K562 (cell line): ENCODE results near the gene ELF1. TPM values are rescaled to one million over a fixed set of nuclear protein-coding genes. Genes with fewer than 3 reads are reported as not detected.

Experiments
- CTBP1 ChIP-seq: fragments of 450-650 bp; IDR thresholded peaks from 2 replicates; pipeline ENCODE4 v1.6.1; 2016; ENCODE audit warnings: borderline replicate concordance
- DDX20 ChIP-seq: fragments of 450-650 bp; IDR thresholded peaks from 2 replicates; pipeline ENCODE4 v1.6.1; 2016; ENCODE audit warnings: missing genetic modification characterization, low read depth, mild to moderate bottlenecking, missing compliant biosample characterization, moderate library complexity
- FOXK2 ChIP-seq, 2 experiments: fragments of 450-650 bp; IDR thresholded peaks in 1 of 2; conservative IDR thresholded peaks in 1 of 2; 2 replicates each; pipeline ENCODE4 v1.6.1; 2016; ENCODE audit warnings: low read depth in 2 of 2, mild to moderate bottlenecking in 1 of 2
- KLF1 ChIP-seq: fragments of 450-650 bp; IDR thresholded peaks from 2 replicates; pipeline ENCODE4 v1.6.1; 2016; ENCODE audit warnings: missing genetic modification characterization, missing compliant biosample characterization
- MCM7 ChIP-seq, 2 experiments: fragments of 450-650 bp; IDR thresholded peaks; 2 replicates each; pipeline ENCODE4 v1.6.1; 2016 to 2018
- MYNN ChIP-seq, 2 experiments: sonication (generic); formaldehyde crosslinking in 1 of 2; IDR thresholded peaks; 2 replicates each; pipeline versions ENCODE4 v1.5.0 to v1.6.1; 2016 to 2020; ENCODE audit warnings: antibody characterized with exemption in 1 of 2, missing genetic modification reagents in 1 of 2
- NCOA1 ChIP-seq: fragments of 450-650 bp; IDR thresholded peaks from 2 replicates; pipeline ENCODE4 v1.6.1; 2016; ENCODE audit warnings: low read depth
- NCOA6 ChIP-seq: fragments of 450-650 bp; IDR thresholded peaks from 2 replicates; pipeline ENCODE4 v1.6.1; 2017; ENCODE audit warnings: mild to moderate bottlenecking
- NEUROD1 ChIP-seq: fragments of 150-350 bp; IDR thresholded peaks from 2 replicates; pipeline ENCODE4 v1.6.1; 2014; ENCODE audit warnings: borderline replicate concordance, low read length, low read depth; ENCODE audit not compliant: partially characterized antibody
- NR3C1 ChIP-seq: sonication (generic); formaldehyde crosslinking; IDR thresholded peaks from 2 replicates; pipeline ENCODE4 v1.8.1; 2022; ENCODE audit warnings: missing genetic modification reagents
- PCBP2 ChIP-seq: fragments of 200-400 bp; formaldehyde crosslinking; IDR thresholded peaks from 2 replicates; pipeline ENCODE4 v1.6.1; 2018; ENCODE audit warnings: low read length, low read depth, mild to moderate bottlenecking, moderate library complexity; ENCODE audit not compliant: poor library complexity, severe bottlenecking
- RBM34 ChIP-seq: fragments of 200-400 bp; formaldehyde crosslinking; IDR thresholded peaks from 2 replicates; pipeline ENCODE4 v1.6.1; 2018; ENCODE audit warnings: low read length, borderline replicate concordance; ENCODE audit not compliant: insufficient read depth
- SIN3A ChIP-seq, 2 experiments: fragments of 150-350 bp in 1 of 2; IDR thresholded peaks; 2 replicates each; pipeline ENCODE4 v1.6.1; 2011 to 2016; ENCODE audit warnings: borderline replicate concordance in 2 of 2, low read depth in 2 of 2, low read length in 2 of 2, mild to moderate bottlenecking in 2 of 2, moderate library complexity in 2 of 2; ENCODE audit not compliant: control insufficient read depth in 1 of 2
- SIN3B ChIP-seq: fragments of 450-650 bp; IDR thresholded peaks from 2 replicates; pipeline ENCODE4 v1.6.1; 2017; ENCODE audit warnings: low read depth, mild to moderate bottlenecking, moderate library complexity
- SMARCE1 ChIP-seq: fragments of 450-650 bp; IDR thresholded peaks from 2 replicates; pipeline ENCODE4 v1.7.1; 2016; ENCODE audit warnings: mild to moderate bottlenecking
- ZKSCAN1 ChIP-seq: fragments of 150-350 bp; IDR thresholded peaks from 2 replicates; pipeline ENCODE4 v1.6.1; 2016; ENCODE audit warnings: low read depth, low read length
- ZNF24 ChIP-seq: fragments of 450-650 bp; IDR thresholded peaks from 2 replicates; pipeline ENCODE4 v1.6.1; 2016
- ZNF253 ChIP-seq: fragments of 250-450 bp; sonication (Bioruptor Pico); conservative IDR thresholded peaks from 2 replicates; pipeline ENCODE4 v1.6.1; 2021; ENCODE audit warnings: mild to moderate bottlenecking
- ZNF347 ChIP-seq: fragments of 450-650 bp; formaldehyde crosslinking; IDR thresholded peaks from 2 replicates; pipeline ENCODE4 v1.4.0; 2020; ENCODE audit warnings: low read depth, mild to moderate bottlenecking, moderate library complexity
- ZNF408 ChIP-seq: fragments of 250-450 bp; sonication (Bioruptor Pico); IDR thresholded peaks from 2 replicates; pipeline ENCODE4 v1.4.0; 2020; ENCODE audit warnings: low read depth, mild to moderate bottlenecking, moderate library complexity
- ZNF76 ChIP-seq: fragments of 250-450 bp; sonication (Bioruptor Pico); IDR thresholded peaks from 2 replicates; pipeline ENCODE4 v1.4.0; 2020; ENCODE audit warnings: mild to moderate bottlenecking, moderate library complexity, borderline replicate concordance
- ZNF785 ChIP-seq: fragments of 250-450 bp; sonication (Bioruptor Pico); IDR thresholded peaks from 2 replicates; pipeline ENCODE4 v1.4.0; 2020; ENCODE audit warnings: mild to moderate bottlenecking
- ZNF79 ChIP-seq: fragments of 250-450 bp; sonication (Bioruptor Pico); IDR thresholded peaks from 2 replicates; pipeline ENCODE4 v1.4.0; 2020; ENCODE audit warnings: low read depth, mild to moderate bottlenecking, moderate library complexity
- polyA plus RNA-seq, 8 experiments: library from polyadenylated mRNA; depleted of rRNA in 4 of 8; stranded (reverse) in 5 of 8; unstranded in 3 of 8; fragments of >200 nt; fragmentation: Nextera tagmentation in 2 of 8; fragmentation: Illumina TruSeq in 1 of 8; extraction: Ambion mirVana in 2 of 8; extraction: Trizol in 1 of 8; gene quantifications; 2 replicates each; pipeline versions ENCODE4 v1.2.1 to v1.2.3, GENCODE V29; 2011 to 2014; ENCODE audit warnings: inconsistent platforms in 1 of 8, missing spikeins in 1 of 8
- total RNA-seq, 7 experiments: library from RNA; depleted of rRNA in 6 of 7; stranded (reverse); fragments of >200 nt in 6 of 7; fragmentation: Illumina TruSeq in 2 of 7; extraction: Trizol in 2 of 7; gene quantifications; 2 replicates each; pipeline versions ENCODE4 v1.2.1 to v1.2.3, GENCODE V29; 2011 to 2021; ENCODE audit warnings: low replicate concordance in 1 of 7
- TF ChIP-seq, protein P1 (sequence below): sonication (generic); formaldehyde crosslinking; IDR thresholded peaks from 2 replicates; pipeline ENCODE4 v1.8.1; 2023; ENCODE audit warnings: mild to moderate bottlenecking, missing genetic modification reagents
- TF ChIP-seq, protein P2 (sequence below): fragments of 250-450 bp; sonication (Bioruptor Pico); IDR thresholded peaks from 2 replicates; pipeline ENCODE4 v1.5.0; 2021
- TF ChIP-seq, protein P3 (sequence below): fragments of 450-650 bp; IDR thresholded peaks from 2 replicates; pipeline ENCODE4 v1.6.1; 2018; ENCODE audit not compliant: partially characterized antibody

The ELF1 gene
- total and polyA plus RNA-seq, 9 of the 15 experiments (the other 6 are each of a cell fraction or from before 2014, with no cell fraction given), result 24.7 to 54.4 (median 33.4) TPM

DNA sequence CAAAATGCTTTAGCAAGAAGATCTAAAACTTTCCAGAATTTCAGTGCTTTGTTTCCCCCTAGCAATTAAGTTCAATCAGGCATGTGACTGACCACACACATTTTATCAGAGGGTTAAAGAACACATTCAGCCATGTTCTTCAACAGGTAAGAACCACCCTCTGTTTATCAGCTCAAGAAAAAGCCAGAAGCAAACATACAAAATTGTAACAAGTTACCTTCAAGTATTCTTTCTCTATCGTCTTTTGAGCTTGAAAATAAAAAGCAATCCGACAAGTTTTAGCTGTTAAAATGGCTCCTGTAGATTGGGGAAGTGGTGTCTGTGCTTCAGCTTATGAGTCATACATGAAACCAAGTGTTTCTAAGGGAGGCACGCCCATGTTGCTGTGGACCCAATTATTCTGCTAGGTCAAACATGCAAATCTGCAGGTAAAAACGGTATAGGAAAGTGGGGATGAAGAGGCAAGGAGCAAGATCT, at the start of gene ELF1 (continued):
- TF ChIP-seq, protein P1, sequence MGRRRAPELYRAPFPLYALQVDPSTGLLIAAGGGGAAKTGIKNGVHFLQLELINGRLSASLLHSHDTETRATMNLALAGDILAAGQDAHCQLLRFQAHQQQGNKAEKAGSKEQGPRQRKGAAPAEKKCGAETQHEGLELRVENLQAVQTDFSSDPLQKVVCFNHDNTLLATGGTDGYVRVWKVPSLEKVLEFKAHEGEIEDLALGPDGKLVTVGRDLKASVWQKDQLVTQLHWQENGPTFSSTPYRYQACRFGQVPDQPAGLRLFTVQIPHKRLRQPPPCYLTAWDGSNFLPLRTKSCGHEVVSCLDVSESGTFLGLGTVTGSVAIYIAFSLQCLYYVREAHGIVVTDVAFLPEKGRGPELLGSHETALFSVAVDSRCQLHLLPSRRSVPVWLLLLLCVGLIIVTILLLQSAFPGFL (CRISPR knock-in tag), result no peak
- TF ChIP-seq NEUROD1 (no peak), NR3C1 (no peak), RBM34 (no peak), NCOA6 (no peak), ZNF785 (CRISPR knock-in tag) (no peak), NCOA1 (no peak), ZNF24 (no peak), ZNF253 (no peak), ZNF408 (CRISPR knock-in tag) (no peak), ZNF347 (CRISPR knock-in tag) (no peak), SMARCE1 (peak; percentile 68; the same call in 1 of the 2 replicates), CTBP1 (peak; percentile 38; the same call in 1 of the 2 replicates), SIN3A (IDR thresholded peaks at IDR 0.05; ENCODE audit: borderline replicate concordance in 2 of 2, control insufficient read depth in 1 of 2, low read depth in 2 of 2, low read length in 2 of 2) (no peak), MYNN (IDR thresholded peaks at IDR 0.05) (peak; percentile 66), MYNN (CRISPR knock-in tag; IDR thresholded peaks at IDR 0.05) (no peak), DDX20 (0 out of 2 replicates have a peak, but pooled peaks have one; percentile 31), ZNF79 (CRISPR knock-in tag) (no peak), MCM7 (IDR thresholded peaks at IDR 0.05) (no peak), KLF1 (no peak), ZKSCAN1 (no peak), PCBP2 (no peak), ZNF76 (CRISPR knock-in tag) (no peak), FOXK2 (conservative IDR thresholded peaks at IDR 0.05 in 1 of 2, IDR thresholded peaks at IDR 0.05 in 1 of 2; ENCODE audit: low read depth in 2 of 2) (peak; percentile 78 to 84), SIN3B (no peak)
- TF ChIP-seq, protein P2, sequence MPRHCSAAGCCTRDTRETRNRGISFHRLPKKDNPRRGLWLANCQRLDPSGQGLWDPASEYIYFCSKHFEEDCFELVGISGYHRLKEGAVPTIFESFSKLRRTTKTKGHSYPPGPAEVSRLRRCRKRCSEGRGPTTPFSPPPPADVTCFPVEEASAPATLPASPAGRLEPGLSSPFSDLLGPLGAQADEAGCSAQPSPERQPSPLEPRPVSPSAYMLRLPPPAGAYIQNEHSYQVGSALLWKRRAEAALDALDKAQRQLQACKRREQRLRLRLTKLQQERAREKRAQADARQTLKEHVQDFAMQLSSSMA, result no peak
- TF ChIP-seq, protein P3, sequence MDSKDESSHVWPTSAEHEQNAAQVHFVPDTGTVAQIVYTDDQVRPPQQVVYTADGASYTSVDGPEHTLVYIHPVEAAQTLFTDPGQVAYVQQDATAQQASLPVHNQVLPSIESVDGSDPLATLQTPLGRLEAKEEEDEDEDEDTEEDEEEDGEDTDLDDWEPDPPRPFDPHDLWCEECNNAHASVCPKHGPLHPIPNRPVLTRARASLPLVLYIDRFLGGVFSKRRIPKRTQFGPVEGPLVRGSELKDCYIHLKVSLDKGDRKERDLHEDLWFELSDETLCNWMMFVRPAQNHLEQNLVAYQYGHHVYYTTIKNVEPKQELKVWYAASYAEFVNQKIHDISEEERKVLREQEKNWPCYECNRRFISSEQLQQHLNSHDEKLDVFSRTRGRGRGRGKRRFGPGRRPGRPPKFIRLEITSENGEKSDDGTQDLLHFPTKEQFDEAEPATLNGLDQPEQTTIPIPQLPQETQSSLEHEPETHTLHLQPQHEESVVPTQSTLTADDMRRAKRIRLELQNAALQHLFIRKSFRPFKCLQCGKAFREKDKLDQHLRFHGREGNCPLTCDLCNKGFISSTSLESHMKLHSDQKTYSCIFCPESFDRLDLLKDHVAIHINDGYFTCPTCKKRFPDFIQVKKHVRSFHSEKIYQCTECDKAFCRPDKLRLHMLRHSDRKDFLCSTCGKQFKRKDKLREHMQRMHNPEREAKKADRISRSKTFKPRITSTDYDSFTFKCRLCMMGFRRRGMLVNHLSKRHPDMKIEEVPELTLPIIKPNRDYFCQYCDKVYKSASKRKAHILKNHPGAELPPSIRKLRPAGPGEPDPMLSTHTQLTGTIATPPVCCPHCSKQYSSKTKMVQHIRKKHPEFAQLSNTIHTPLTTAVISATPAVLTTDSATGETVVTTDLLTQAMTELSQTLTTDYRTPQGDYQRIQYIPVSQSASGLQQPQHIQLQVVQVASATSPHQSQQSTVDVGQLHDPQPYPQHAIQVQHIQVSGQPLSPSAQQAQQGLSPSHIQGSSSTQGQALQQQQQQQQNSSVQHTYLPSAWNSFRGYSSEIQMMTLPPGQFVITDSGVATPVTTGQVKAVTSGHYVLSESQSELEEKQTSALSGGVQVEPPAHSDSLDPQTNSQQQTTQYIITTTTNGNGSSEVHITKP, result no peak
